BJ (cell line): Measurements from ENCODE around the gene GP1BB. TPM values are rescaled to one million over a fixed set of nuclear protein-coding genes. Genes with fewer than 3 reads are reported as not detected.

Experiments
- CTCF ChIA-PET: fragments of 350-600 bp; formaldehyde crosslinking; extraction: SDS; loops from one replicate; lab custom pipeline; 2021; ENCODE audit warnings: antibody characterized with exemption, inconsistent platforms; lab: Yijun Ruan, JAX
- POLR2A ChIA-PET: fragments of 300-600 bp; sonication (Branson Sonifier 250); formaldehyde crosslinking; extraction: SDS; loops from one replicate; lab custom pipeline; 2021; ENCODE audit warnings: antibody characterized with exemption; lab: Charles Lee
- DNase-seq: peaks from one replicate; pipeline ENCODE4 v3.0.0-alpha.2; 2011; ENCODE audit warnings: low read depth
- H3K27me3 ChIP-seq: 2 replicates; pipeline ENCODE4 v1.6.0; 2011; ENCODE audit warnings: low read length; ENCODE audit not compliant: control insufficient read depth, insufficient read depth
- H3K36me3 ChIP-seq: 2 replicates; pipeline ENCODE4 v1.5.1; 2011; ENCODE audit warnings: low read length; ENCODE audit not compliant: control insufficient read depth, insufficient read depth
- H3K4me3 ChIP-seq: 2 replicates; pipeline ENCODE4 v1.5.1; 2011; ENCODE audit warnings: low read depth, mild to moderate bottlenecking, control low read depth, low read length
- polyA plus RNA-seq: library from polyadenylated mRNA; depleted of rRNA; stranded (reverse); fragments of >200 nt; gene quantifications from 2 replicates; pipeline ENCODE4 v1.2.3, GENCODE V29; 2011
- TF ChIP-seq, protein P1 (sequence below): IDR thresholded peaks from 2 replicates; pipeline ENCODE4 v1.5.1; 2011; ENCODE audit warnings: low read depth, mild to moderate bottlenecking, control low read depth, inconsistent platforms, low read length, moderate library complexity; ENCODE audit not compliant: insufficient read depth

Gene GP1BB
- polyA plus RNA-seq, 1 experiment = 4.2 TPM

DNA sequence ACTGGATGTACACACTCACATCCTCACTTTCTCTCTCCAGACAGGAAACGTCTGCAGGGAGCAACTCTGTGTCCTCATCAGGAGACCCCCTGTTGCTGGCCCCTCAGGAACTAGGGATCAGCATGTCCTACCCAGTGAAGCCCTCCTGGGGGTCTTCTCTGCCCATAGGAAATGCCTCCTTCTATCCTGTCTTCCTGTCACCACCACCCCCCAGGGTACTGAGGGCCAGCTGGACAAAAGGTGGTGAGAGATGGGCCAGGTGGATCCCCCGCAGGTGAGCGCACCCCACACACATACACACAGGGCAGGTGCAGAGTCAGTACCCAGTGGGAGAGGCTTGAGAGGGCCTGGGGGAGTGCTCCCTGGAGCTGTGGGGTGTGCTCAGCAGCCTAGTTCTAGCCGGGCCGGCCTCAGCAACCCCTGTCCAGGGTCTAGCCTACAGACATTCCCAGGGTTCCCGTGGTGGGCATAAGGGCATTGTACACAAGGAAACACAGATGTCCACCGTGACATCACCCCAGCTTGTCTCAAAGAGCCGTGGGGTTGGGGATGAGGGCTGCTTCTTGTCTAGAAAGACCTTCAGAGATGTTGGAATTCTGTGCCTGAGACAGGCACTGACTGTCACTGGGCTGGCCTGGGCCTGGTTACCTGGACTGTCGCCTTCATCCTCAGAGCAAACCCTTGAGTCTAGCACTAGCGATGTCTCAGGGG is 9.2 kb downstream of the GP1BB start:
- Histone ChIP-seq H3K36me3 (no peaks in the 10 kb centered on the region), H3K4me3 (no peak overlapping the region), H3K27me3 (no peaks in the 10 kb centered on the region)
- no peak for DNase-seq
- ChIA-PET POLR2A (interaction anchor here (0.6 kb wide), 1 partner anchor 226 kb away, joined by 13 read pairs; no protein-coding TSS in a partner anchor), CTCF (interaction anchor here (0.8 to 6.8 kb wide), 3 partner anchors 9 to 182 kb away, joined by 3 to 277 read pairs (median 76); no protein-coding TSS in a partner anchor)
- TF ChIP-seq, protein P1, sequence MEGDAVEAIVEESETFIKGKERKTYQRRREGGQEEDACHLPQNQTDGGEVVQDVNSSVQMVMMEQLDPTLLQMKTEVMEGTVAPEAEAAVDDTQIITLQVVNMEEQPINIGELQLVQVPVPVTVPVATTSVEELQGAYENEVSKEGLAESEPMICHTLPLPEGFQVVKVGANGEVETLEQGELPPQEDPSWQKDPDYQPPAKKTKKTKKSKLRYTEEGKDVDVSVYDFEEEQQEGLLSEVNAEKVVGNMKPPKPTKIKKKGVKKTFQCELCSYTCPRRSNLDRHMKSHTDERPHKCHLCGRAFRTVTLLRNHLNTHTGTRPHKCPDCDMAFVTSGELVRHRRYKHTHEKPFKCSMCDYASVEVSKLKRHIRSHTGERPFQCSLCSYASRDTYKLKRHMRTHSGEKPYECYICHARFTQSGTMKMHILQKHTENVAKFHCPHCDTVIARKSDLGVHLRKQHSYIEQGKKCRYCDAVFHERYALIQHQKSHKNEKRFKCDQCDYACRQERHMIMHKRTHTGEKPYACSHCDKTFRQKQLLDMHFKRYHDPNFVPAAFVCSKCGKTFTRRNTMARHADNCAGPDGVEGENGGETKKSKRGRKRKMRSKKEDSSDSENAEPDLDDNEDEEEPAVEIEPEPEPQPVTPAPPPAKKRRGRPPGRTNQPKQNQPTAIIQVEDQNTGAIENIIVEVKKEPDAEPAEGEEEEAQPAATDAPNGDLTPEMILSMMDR = no peak

DNA sequence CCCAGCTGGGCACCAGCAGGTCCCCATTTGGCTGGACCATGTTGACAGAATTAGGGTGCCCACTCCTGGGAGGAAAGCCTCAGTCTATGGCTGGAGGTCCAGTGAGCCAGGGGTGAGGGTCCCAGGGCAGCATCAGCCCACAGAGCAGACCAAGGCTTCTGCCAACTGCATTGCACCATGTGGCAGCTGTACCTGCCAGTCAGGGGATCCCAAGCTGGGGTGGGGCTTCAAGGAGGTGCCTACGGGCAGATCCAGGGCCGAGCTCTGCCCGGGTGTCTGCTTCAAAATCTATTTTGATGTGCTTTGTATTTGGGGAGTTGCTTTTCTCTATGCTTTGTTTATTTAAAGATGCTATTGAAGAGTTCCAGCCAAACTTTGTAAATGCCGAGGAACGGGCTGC is 10.4 kb downstream of the GP1BB start:
- TF ChIP-seq, protein P1 = no peak
- DNase-seq = no peak
- ChIA-PET POLR2A (no interaction called here), CTCF (interaction anchor here (0.6 to 6.8 kb wide), 2 partner anchors 181 to 215 kb away, joined by 4 to 277 read pairs; no protein-coding TSS in a partner anchor)
- no peak overlapping the region for H3K4me3 ChIP-seq
- H3K36me3 ChIP-seq = no peaks in the 10 kb centered on the region
- H3K27me3 ChIP-seq = no peaks in the 10 kb centered on the region

DNA sequence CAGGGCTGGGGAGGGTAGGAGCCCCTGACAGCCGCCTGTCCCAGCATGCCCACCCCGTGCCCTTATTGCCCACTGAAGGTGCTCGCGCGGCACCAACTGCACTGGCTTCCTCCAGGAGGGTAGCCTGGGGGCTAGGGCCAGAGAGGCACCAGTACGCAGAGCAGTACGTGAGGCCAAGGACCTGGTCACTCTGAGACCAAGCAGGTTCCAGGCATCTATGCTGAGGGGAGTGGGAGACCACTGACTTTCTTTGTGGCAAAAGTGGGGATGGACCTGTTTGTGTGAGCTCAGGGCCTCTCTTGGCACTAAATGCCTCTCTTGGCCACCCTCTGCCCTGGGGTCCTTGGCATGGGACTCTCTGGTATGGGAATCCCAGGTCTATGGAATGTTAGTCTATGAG is 10.8 kb downstream of the GP1BB start:
- POLR2A ChIA-PET = no interaction called here
- CTCF ChIA-PET = interaction anchor here (6.8 kb wide), 1 partner anchor 181 kb away, joined by 277 read pairs; no protein-coding TSS in a partner anchor
- no peak for DNase-seq
- Histone ChIP-seq H3K27me3 (no peaks in the 10 kb centered on the region), H3K36me3 (no peaks in the 10 kb centered on the region), H3K4me3 (no peak overlapping the region)
- TF ChIP-seq, protein P1 = no peak

DNA sequence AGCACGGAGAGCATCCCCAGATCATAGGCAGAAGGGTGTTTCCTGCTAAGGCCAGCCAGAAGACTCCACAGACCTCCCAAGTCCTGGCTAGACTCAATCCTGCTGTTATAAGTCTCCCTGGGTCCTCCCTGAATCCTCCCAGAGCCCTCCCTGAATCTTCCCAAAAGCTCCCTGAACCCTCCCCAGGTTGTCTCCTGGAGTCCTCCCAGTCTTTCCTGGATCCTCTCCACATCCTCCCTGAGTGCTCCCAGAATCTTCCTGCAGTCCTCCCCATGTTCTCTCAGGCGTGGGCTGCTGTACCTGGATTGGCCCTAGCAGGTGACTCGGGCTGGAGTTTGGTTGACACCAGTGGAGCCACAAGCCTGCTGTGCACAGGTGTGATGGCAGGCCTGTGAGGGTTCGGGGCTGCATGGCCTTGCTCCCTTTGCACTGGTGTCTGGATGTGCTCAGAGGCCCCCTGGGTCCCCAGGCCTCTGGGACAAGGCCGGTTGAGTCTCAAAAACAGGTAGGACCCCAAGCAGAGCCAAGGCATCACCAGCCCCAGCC is 11.6 kb downstream of the GP1BB start:
- TF ChIP-seq, protein P1 = no peak
- Histone ChIP-seq H3K36me3 (no peaks in the 10 kb centered on the region), H3K27me3 (no peaks in the 10 kb centered on the region), H3K4me3 (no peak overlapping the region)
- CTCF ChIA-PET = interaction anchor here (0.9 to 1.0 kb wide), 2 partner anchors 64 to 175 kb away, joined by 3 read pairs; no protein-coding TSS in a partner anchor
- DNase-seq = no peak
- POLR2A ChIA-PET = no interaction called here
